ENCODE results near the gene CCDC34.

CCDC34 gene

GRCh38 chr11:27362749-27363575 lies at the start of gene CCDC34:
Gene CCDC34 (minus strand): TSS chr11:27363215. CDS start chr11:27363194, 21 bp downstream.
- DNase-seq (ENCODE audit: low read depth), result peak; percentile 80

- no peak for DNase-seq (ENCODE audit: low read depth)
Observed at GRCh38 chr11:27412192-27412691, 49.2 kb upstream of the CCDC34 start.

GRCh38 chr11:27411328-27411727 lies 48.3 kb upstream of the CCDC34 start:
- DNase-seq (ENCODE audit: low read depth), result no peak

- no peak for DNase-seq (ENCODE audit: low read depth)
Observed at GRCh38 chr11:27410272-27410671, 47.3 kb upstream of the CCDC34 start.

GRCh38 chr11:27409742-27410141 lies 46.7 kb upstream of the CCDC34 start:
- DNase-seq (ENCODE audit: low read depth), result no peak

GRCh38 chr11:27409049-27409448 lies 46.0 kb upstream of the CCDC34 start:
- no peak for DNase-seq (ENCODE audit: low read depth)

- DNase-seq (ENCODE audit: low read depth), result no peak
Observed at GRCh38 chr11:27408246-27408800, 45.3 kb upstream of the CCDC34 start.

GRCh38 chr11:27406498-27407354 lies 43.7 kb upstream of the CCDC34 start:
- DNase-seq (ENCODE audit: low read depth), result no peak

GRCh38 chr11:27405134-27405533 lies 42.1 kb upstream of the CCDC34 start:
- no peak for DNase-seq (ENCODE audit: low read depth)

GRCh38 chr11:27404427-27404826 lies 41.4 kb upstream of the CCDC34 start:
- no peak for DNase-seq (ENCODE audit: low read depth)

GRCh38 chr11:27403195-27403594 lies 40.2 kb upstream of the CCDC34 start:
- DNase-seq (ENCODE audit: low read depth), result no peak

- no peak for DNase-seq (ENCODE audit: low read depth)
Observed at GRCh38 chr11:27402450-27402849, 39.4 kb upstream of the CCDC34 start.

GRCh38 chr11:27401833-27402316 lies 38.9 kb upstream of the CCDC34 start:
- DNase-seq (ENCODE audit: low read depth), result no peak

- DNase-seq (ENCODE audit: low read depth), result no peak
Observed at GRCh38 chr11:27401280-27401832, 38.3 kb upstream of the CCDC34 start.

- DNase-seq (ENCODE audit: low read depth), result no peak
Observed at GRCh38 chr11:27398400-27398770, 35.4 kb upstream of the CCDC34 start.

- DNase-seq (ENCODE audit: low read depth), result no peak
Observed at GRCh38 chr11:27397624-27398399, 34.8 kb upstream of the CCDC34 start.

GRCh38 chr11:27396259-27396839 lies 33.3 kb upstream of the CCDC34 start:
- DNase-seq (ENCODE audit: low read depth), result no peak

- DNase-seq (ENCODE audit: low read depth), result no peak
Observed at GRCh38 chr11:27395556-27396258, 32.7 kb upstream of the CCDC34 start.

- DNase-seq (ENCODE audit: low read depth), result no peak
Observed at GRCh38 chr11:27394781-27395228, 31.8 kb upstream of the CCDC34 start.

Measured in activated T-cell treated with anti-CD3 and anti-CD28 coated beads for 1 hour (primary cell).